Erythroblast (primary cell): Measurements from ENCODE around the gene PLEKHN1.

ENCODE experiments used
- GATA1 ChIP-seq: IDR thresholded peaks from 2 replicates; pipeline ENCODE4 v1.6.1; 2011; ENCODE audit warnings: low read depth, mild to moderate bottlenecking, control low read depth, low read length, moderate library complexity
- POLR2A ChIP-seq: IDR thresholded peaks from 2 replicates; pipeline ENCODE4 v1.6.1; 2011; ENCODE audit warnings: mild to moderate bottlenecking, low read length

DNA sequence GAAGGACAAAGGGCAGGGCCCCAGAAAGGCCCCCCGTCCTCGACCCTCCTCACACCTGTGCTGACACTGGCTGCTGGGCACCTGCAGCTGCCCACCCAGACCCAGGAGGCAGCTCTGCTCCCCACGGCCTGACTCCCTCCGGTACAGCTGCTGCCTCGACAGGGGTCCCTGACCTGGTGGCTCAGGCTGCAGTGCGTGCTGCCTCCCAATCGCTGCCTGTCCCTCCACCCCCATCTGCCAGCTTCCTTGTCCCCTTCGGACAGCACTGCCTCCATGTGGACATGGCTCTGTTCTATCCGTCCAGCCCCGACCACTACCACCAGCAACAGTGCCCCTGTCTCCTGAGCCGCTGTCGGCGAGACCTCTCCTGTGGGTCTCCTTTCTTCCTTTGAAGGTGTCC lies 11.4 kb upstream of the PLEKHN1 start:
- TF ChIP-seq POLR2A (no peak), GATA1 (no peak)
